A375 (cell line): ENCODE data around the gene ZNF296. TPM values are rescaled to one million over a fixed set of nuclear protein-coding genes. Genes with fewer than 3 reads are reported as not detected.

Experiments used
- small RNA-seq: library from RNA; depleted of rRNA; stranded (forward); fragments of <200 nt; gene quantifications from one replicate; pipeline ENCODE3, GENCODE V24; 2014
- total RNA-seq: library from RNA; depleted of rRNA; stranded (reverse); fragments of >200 nt; shearing (Covaris generic); gene quantifications from 2 replicates; pipeline ENCODE4 v1.2.3, GENCODE V29; 2014; rRNA removed

Gene ZNF296
- 0.82 and 1.9 TPM in 2 replicates for total RNA-seq

DNA sequence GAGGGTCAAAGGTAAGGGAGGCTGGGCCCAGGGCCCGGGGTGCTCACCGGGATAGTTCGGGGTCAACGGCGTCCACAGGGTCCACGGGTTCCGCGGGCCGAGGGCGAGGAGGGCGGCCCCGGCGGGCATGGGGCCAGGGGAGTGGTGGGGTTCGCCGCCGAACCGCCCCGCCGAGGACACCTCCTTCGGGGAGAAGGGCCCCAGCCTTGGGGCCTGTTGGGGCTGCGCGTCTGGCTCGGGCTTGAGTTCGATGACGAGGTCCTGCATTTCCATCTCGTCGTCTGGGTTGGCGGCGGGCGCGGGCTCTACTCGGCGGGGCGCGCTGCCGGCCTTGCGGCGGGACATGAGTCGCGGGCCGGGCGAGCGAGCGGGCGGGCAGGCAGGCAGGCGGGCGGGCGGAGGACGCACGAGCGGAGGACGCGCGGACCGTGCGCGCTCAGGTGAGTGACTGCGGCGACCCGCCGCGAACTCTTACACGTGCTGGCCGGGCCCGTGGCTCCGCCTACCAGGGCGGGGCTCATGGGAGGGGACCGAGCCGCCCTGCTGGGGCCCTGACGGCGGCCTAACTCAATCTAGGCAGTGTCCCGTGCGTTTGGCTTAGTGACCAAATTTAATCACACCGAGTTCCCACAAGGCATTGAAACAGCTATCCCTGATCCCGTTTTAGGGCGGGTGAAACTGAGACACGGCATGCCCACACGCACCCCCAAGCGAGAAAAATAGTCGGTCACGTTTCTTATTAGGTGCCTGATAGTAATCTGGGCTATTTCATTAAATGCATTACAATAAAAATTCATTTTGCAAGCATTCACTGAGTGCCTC lies at the start of gene ZNF296:
ZNF296 (minus strand) TSS at position 450 of the 822 bp plus-strand sequence; CDS start at position 345, 105 bp downstream.

DNA sequence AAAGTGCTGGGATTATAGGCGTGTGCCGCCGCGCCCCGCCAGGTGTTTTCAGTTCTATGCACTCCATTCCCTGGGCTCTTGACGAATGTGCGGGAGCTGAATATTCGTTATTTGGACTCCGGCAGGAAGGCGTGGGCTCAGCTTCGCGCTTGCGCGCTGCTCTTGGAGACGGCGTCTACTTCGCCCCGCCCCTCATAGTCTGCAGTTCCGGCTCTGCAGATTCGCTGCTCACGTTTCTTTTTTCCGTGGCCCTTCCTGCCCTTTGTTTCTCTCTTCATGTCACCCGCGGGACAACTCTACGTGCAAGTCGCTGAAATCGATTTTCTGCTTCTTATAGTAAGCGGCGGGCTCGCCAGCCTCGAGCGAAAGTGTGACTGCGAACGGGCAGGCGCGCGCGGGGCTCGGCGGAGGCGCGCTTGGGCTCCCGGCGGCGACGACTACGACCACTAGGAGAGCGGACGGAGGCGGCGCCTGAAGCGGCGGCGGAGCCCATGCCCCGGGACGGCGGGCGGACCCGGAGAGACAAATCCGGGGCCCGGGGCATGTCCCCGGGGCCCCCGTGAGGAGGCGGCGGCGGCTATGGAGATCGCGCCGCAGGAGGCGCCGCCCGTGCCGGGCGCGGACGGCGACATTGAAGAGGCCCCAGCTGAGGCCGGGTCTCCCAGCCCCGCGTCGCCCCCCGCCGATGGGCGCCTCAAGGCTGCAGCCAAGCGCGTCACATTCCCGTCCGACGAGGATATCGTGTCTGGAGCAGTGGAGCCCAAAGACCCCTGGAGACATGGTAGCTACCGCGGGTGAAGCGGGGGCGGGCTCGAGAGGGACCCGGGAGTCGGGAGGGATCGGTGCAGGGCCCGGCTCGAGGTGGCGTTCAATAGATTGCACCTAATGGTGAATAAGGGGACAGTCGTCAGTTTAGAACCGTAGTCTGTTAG lies 16.7 kb upstream of the ZNF296 start, which contains the start of gene PPP1R37:
PPP1R37 (plus strand) TSS at position 433 of the 932 bp plus-strand sequence; CDS start at position 580, 147 bp downstream.

DNA sequence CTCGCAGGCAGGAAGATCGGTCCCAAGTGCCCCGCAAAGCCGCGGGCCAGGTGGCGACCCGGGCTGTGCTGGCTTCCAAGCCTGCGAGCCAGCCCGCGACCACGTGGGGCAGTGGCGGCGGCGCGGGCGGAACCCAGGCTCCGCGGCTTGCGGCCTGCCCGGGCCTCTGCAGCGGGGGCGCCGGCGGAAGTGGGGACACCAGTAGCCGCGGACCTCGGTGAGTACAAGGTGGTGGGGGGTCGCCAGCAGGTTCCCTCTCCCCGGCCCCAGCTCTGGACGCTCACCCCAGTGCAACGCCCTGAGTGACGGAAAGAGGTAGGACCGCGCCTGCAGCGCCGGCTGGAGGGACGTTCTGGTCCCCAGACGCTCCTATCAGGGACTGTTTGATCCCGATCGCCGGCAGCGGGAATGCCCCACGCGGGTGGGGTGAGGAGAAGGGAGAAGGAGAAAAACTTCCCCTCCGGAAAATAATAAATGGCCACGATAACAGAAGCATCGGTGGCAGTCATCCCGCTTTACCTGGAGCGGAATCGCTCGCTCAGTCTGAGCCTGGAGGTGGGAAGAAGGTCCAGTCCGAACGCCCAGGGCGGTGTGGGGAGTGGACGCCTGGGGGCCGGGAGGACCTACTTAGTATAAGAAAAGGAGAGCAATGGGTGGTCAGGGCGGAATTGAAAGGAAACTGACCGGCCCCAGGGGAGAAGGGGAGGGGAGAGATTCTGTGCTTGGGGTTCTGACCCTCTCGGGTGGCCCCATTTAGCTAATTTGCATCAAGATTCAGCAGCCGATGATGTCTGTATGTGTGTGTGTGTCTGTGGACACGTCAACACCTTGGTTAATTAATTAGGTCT lies 3.0 kb upstream of the ZNF296 start, which contains the start of gene GEMIN7:
GEMIN7 (plus strand) TSS at position 198 of the 848 bp plus-strand sequence. CDS start 10,855 bp downstream, outside the sequence.

DNA sequence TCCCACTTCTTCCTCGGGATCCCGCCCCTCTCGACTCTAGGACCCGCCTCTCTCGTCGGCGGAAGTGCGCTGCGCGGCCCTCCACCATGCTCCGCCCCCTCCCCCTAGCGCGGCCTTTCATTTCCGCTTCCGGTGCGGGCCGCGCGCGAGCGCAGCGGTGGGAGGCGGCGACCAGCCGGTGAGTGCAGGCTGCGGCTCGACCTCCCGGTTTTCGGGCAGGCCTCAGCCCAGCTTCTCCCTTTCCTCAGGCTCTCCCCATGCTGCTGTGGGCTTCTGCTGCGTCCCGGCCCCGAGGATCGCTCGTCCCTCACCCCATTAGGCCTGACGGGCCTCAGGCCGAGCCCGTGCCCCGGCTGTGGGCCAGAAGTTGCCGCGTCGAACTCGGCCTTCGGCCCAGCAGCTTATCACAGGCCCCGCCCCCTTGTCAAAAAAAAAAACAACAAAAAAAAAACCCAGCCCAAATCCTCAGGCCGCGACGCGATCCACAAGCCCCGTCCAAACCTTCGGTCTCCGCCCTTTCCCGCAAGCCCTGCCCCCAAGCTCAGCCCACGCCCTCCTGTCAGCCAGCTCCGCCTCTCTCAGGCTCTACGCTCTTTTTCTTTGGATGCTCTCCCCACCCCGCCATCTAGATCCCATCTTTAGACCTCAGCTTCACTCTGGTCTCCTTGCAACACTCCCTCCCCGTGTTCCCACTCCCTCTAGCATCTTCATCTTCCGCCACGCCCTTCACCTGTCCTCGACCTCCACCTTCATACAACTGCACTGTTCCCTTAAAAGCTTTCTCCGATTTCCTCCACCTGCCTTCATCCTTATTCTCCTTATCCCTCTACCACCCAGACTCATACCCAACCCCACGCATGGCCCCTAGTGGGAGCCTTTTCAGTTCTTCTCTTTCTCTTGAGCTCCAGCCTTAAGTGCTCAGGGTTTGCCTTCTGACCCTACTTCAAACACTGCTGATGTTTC lies 37.1 kb downstream of the ZNF296 start, which contains the start of gene CLASRP:
CLASRP (plus strand) TSS at position 115 of the 963 bp plus-strand sequence. CDS start 1,168 bp downstream, outside the sequence.

Small RNAs within 50 kb of the gene (small RNA-seq; reads per million reads assigned to genes)
- not detected for gene RNU6-611P

Other genes with a start within 250 kb of the ZNF296 start
- gene NECTIN2, start 230.2 kb downstream of the ZNF296 start, total RNA-seq, result 49.1 and 49.5 TPM in 2 replicates
- gene TOMM40, start 185.2 kb downstream of the ZNF296 start, total RNA-seq, result 125 TPM in 2 replicates
- 4.5 and 4.9 TPM in 2 replicates for gene APOE, start 170.7 kb downstream of the ZNF296 start, total RNA-seq
- gene APOC1, start 161.9 kb downstream of the ZNF296 start, total RNA-seq, result 9.9 and 11.1 TPM in 2 replicates
- gene APOC4, start 134.2 kb downstream of the ZNF296 start, total RNA-seq, result not detected in 2 replicates
- gene APOC2, start 130.4 kb downstream of the ZNF296 start, total RNA-seq, result not detected in 2 replicates
- gene CLPTM1, start 121.1 kb downstream of the ZNF296 start, total RNA-seq, result 36.1 and 53.4 TPM in 2 replicates
- gene RELB, start 75.0 kb downstream of the ZNF296 start, total RNA-seq, result 22.0 and 23.3 TPM in 2 replicates
- gene CLASRP, start 37.4 kb downstream of the ZNF296 start, total RNA-seq, result 54.8 and 66.9 TPM in 2 replicates
- gene GEMIN7, start 2.8 kb upstream of the ZNF296 start, total RNA-seq, result 32.3 and 37.6 TPM in 2 replicates
- 29.2 and 29.7 TPM in 2 replicates for gene PPP1R37, start 16.7 kb upstream of the ZNF296 start, total RNA-seq
- not detected in 2 replicates for gene NKPD1, start 84.5 kb upstream of the ZNF296 start, total RNA-seq
- 4.4 and 4.9 TPM in 2 replicates for gene TRAPPC6A, start 101.8 kb upstream of the ZNF296 start, total RNA-seq
- 3.6 and 3.7 TPM in 2 replicates for gene BLOC1S3, start 102.3 kb upstream of the ZNF296 start, total RNA-seq
- gene EXOC3L2, start 168.9 kb upstream of the ZNF296 start, total RNA-seq, result 0.53 and 0.72 TPM in 2 replicates
- 12.4 and 12.9 TPM in 2 replicates for gene MARK4, start 174.8 kb upstream of the ZNF296 start, total RNA-seq
- gene CKM, start 246.4 kb upstream of the ZNF296 start, total RNA-seq, result not detected in 2 replicates